SU-DHL-6 (cell line): ENCODE measurements around the gene AZGP1.
"Not testable (repeated sequence)": the region's sequence is repeated elsewhere in the genome, so short reads cannot be mapped to it uniquely, and the experiment has no call there.

Source experiments
- H2AFZ ChIP-seq: fragments of 200-600 bp; sonication (generic); 2 replicates; pipeline ENCODE4 v1.6.1; 2014; ENCODE audit warnings: low read depth, mild to moderate bottlenecking, moderate library complexity, mixed read lengths, antibody characterized with exemption, low read length; ENCODE audit not compliant: severe bottlenecking
- H3F3A ChIP-seq: fragments of 200-600 bp; shearing (Covaris generic); 2 replicates; pipeline ENCODE4 v1.6.0; 2016; ENCODE audit warnings: antibody characterized with exemption, mild to moderate bottlenecking; ENCODE audit not compliant: insufficient read depth
- H3K27ac ChIP-seq: fragments of 200-600 bp; sonication (generic); 2 replicates; pipeline ENCODE4 v1.5.1; 2016; ENCODE audit warnings: low read depth, mild to moderate bottlenecking, low read length, moderate library complexity, mixed read lengths
- H3K27me3 ChIP-seq: fragments of 200-600 bp; sonication (generic), shearing (Covaris generic); 2 replicates; pipeline ENCODE4 v1.6.0; 2014; ENCODE audit warnings: mild to moderate bottlenecking, low read length
- H3K36me3 ChIP-seq: fragments of 200-600 bp; sonication (generic); 2 replicates; pipeline ENCODE4 v1.6.1; 2014; ENCODE audit warnings: mild to moderate bottlenecking, low read length, mixed read lengths
- H3K4me2 ChIP-seq: fragments of 300-600, 200-600 bp; shearing (Covaris generic), sonication (generic); 2 replicates; pipeline ENCODE4 v1.6.0; 2014; ENCODE audit warnings: low read length, low read depth, mild to moderate bottlenecking; ENCODE audit not compliant: poor library complexity, severe bottlenecking
- H3K4me3 ChIP-seq: fragments of 200-600 bp; sonication (generic); 2 replicates; pipeline ENCODE4 v1.5.1; 2014; ENCODE audit warnings: antibody characterized with exemption, low read length, mild to moderate bottlenecking, mixed read lengths; ENCODE audit not compliant: insufficient read depth, poor library complexity, severe bottlenecking
- H3K79me2 ChIP-seq: fragments of 200-600 bp; sonication (generic); 2 replicates; pipeline ENCODE4 v1.6.1; 2014; ENCODE audit warnings: mild to moderate bottlenecking, low read length, moderate library complexity; ENCODE audit not compliant: insufficient read depth
- H3K9ac ChIP-seq: fragments of 200-600 bp; sonication (generic); 2 replicates; pipeline ENCODE4 v1.7.0; 2014; ENCODE audit warnings: mild to moderate bottlenecking, low read length
- H3K9me2 ChIP-seq: fragments of 200-600 bp; sonication (generic); replicated peaks from 2 replicates; pipeline ENCODE4 v1.6.1; 2014; ENCODE audit warnings: low read length; ENCODE audit not compliant: insufficient read depth
- H3K9me3 ChIP-seq: fragments of 200-600 bp; sonication (generic); 2 replicates; pipeline ENCODE4 v1.6.1; 2014; ENCODE audit warnings: low read length, mixed read lengths; ENCODE audit not compliant: insufficient read depth
- H4K20me1 ChIP-seq: fragments of 200-600 bp; sonication (generic); 2 replicates; pipeline ENCODE4 v1.6.1; 2014; ENCODE audit warnings: low read depth, mild to moderate bottlenecking, antibody characterized with exemption, low read length, moderate library complexity, mixed read lengths
- CTCF ChIP-seq: fragments of 200-600 bp; sonication (generic); IDR thresholded peaks from one replicate; pipeline ENCODE4 v1.5.1; 2017; ENCODE audit warnings: antibody characterized with exemption, mild to moderate bottlenecking, low read length, moderate library complexity; ENCODE audit not compliant: insufficient read depth, poor library complexity, severe bottlenecking
- EZH2phosphoT487 ChIP-seq: fragments of 200-600 bp; sonication (generic), shearing (Covaris generic); conservative IDR thresholded peaks from 2 replicates; pipeline ENCODE4 v1.6.1; 2018; ENCODE audit warnings: mild to moderate bottlenecking, antibody characterized with exemption, low read length, moderate library complexity, mixed read lengths

The AZGP1 gene

GRCh38 chr7:99955247-99955646, 20.6 kb downstream of the AZGP1 start:
- H3K27me3 ChIP-seq, result no peaks in the 10 kb centered on the region
- no peak overlapping the region for H3K4me2 ChIP-seq
- no peak for TF ChIP-seq EZH2phosphoT487
- no peak for TF ChIP-seq CTCF
- H3K36me3 ChIP-seq, result no peaks in the 10 kb centered on the region
- no peak overlapping the region for H2AFZ ChIP-seq
- H3K9me3 ChIP-seq, result no peaks in the 10 kb centered on the region; the same call in 1 of the 2 replicates
- no peaks in the 10 kb centered on the region for H4K20me1 ChIP-seq
- no peak overlapping the region for H3K9ac ChIP-seq
- no peaks in the 10 kb centered on the region for H3K9me2 ChIP-seq
- H3K27ac ChIP-seq, result no peak overlapping the region
- H3K79me2 ChIP-seq, result no peaks in the 10 kb centered on the region
- H3K4me3 ChIP-seq, result no peak overlapping the region
- H3F3A ChIP-seq, result no peaks in the 10 kb centered on the region

GRCh38 chr7:99954643-99955042, 21.2 kb downstream of the AZGP1 start:
- not testable (repeated sequence) for H3K9me2 ChIP-seq, H3K27me3 ChIP-seq, H2AFZ ChIP-seq, H3K4me2 ChIP-seq, H3F3A ChIP-seq, H3K79me2 ChIP-seq, H3K27ac ChIP-seq, H4K20me1 ChIP-seq, H3K36me3 ChIP-seq, H3K9me3 ChIP-seq, H3K4me3 ChIP-seq, H3K9ac ChIP-seq

- H2AFZ ChIP-seq, result no peak overlapping the region
- H3K4me3 ChIP-seq, result no peak overlapping the region
- no peak overlapping the region for H3K4me2 ChIP-seq
- TF ChIP-seq CTCF, result no peak
- TF ChIP-seq EZH2phosphoT487, result no peak
- no peaks in the 10 kb centered on the region for H3K79me2 ChIP-seq
- H3K9me3 ChIP-seq, result no peaks in the 10 kb centered on the region; the same call in 1 of the 2 replicates
- no peaks in the 10 kb centered on the region for H3K9me2 ChIP-seq
- H4K20me1 ChIP-seq, result no peaks in the 10 kb centered on the region
- H3K9ac ChIP-seq, result no peak overlapping the region
- no peaks in the 10 kb centered on the region for H3K27me3 ChIP-seq
- no peaks in the 10 kb centered on the region for H3K36me3 ChIP-seq
- no peaks in the 10 kb centered on the region for H3F3A ChIP-seq
- no peak overlapping the region for H3K27ac ChIP-seq
Measured at GRCh38 chr7:99953649-99954048, 22.2 kb downstream of the AZGP1 start.

DNA sequence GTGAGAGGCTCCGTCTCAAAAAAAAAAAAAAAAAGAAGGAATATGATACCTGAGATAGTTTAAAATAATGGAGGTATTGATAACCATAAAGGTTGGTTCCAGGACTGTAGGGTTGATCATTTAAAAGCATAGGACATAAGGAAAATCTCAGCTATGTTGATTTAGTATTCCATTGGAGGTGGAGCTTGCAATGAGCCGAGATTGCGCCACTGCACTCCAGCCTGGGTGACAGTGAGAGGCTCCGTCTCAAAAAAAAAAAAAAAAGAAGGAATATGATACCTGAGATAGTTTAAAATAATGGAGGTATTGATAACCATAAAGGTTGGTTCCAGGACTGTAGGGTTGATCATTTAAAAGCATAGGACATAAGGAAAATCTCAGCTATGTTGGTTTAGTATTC, 23.2 kb downstream of the AZGP1 start:
- H3K79me2 ChIP-seq, H3K4me3 ChIP-seq, H4K20me1 ChIP-seq, H3K9ac ChIP-seq, H3F3A ChIP-seq, H3K4me2 ChIP-seq, H3K9me3 ChIP-seq, H2AFZ ChIP-seq, H3K9me2 ChIP-seq, H3K36me3 ChIP-seq, H3K27ac ChIP-seq, H3K27me3 ChIP-seq: not testable (repeated sequence)

- not testable (repeated sequence) for H2AFZ ChIP-seq, H3K4me3 ChIP-seq, H3K36me3 ChIP-seq, H3K27ac ChIP-seq, H3F3A ChIP-seq, H3K9me2 ChIP-seq, H3K4me2 ChIP-seq, H3K9me3 ChIP-seq, H3K9ac ChIP-seq, H3K27me3 ChIP-seq, H4K20me1 ChIP-seq, H3K79me2 ChIP-seq
Measured at GRCh38 chr7:99950819-99951218, 25.0 kb downstream of the AZGP1 start.
